HG03571 (cell line): ENCODE results near the gene DEFB131B.
"Not testable (repeated sequence)": the region's sequence is repeated elsewhere in the genome, so short reads cannot be mapped to it uniquely, and the experiment has no call there.

Experiments
- ATAC-seq: cut with Tn5 transposase; IDR thresholded peaks from one replicate; pipeline ENCODE4 v1.9.1; 2021; ENCODE audit not compliant: unreplicated experiment

The DEFB131B gene

DNA sequence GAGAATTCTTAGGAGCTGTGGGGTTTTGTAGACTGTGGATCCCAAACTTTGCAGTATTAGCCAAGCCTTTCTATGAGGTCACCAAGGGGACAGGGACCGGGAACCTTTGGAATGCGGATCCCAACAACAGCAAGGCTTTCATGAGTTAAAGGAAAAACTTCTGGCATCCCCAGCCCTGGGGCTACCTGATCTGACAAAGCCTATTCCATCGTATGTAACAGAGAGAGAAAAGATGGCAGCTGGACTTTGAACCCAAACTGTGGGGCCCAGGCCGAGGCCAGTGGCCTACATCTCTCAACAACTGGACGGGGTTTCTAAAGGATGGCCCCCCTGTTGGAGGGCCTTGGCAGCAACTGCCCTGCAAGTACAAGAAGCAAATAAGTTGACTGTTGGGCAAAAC lies 32.5 kb downstream of the DEFB131B start:
- not testable (repeated sequence) for ATAC-seq

DNA sequence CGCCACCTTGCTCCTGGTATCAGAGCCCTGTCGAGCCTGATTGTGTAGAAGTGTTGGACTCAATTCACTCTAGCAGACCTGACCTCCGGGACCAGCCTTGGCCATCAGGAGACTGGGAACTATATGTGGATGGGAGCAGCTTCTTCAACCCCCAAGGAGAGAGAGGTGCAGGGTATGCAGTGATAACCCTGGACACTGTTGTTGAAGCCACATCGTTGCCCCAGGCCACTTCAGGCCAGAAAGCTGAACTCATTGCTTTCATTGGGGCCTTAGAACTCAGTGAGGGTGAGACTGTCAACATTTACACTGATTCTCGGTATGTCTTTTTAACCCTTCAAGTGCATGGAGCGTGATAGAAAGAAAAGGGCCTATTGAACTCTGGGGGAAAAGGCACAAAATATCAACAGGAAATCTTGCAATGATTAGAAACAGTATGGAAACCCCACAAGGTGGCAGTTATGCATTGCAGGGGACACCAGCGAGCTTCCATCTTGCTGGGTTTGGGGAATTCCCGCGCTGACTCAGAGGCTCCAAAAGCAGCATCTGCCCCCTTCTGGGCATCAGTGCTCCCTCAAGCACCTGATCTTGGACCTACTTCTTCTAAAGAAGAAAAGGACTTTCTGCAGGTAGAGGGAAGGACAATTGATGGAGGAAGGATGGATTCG lies 33.2 kb downstream of the DEFB131B start:
- ATAC-seq: not testable (repeated sequence)

DNA sequence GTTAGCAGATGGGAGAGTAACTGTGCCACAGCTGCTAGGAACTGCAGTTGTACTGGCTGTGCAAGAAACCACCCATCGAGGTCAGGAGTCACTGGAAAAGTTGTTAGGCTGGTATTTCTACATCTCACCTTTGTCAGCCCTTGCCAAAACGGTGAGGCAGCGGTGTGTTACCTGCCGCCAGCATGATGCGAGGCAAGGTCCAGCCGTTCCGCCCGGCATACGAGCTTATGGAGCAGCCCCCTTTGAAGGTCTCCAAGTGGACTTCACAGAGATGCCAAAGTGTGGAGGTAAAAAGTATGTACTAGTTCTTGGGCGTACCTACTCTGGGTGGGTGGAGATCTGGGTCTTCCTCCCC lies 33.7 kb downstream of the DEFB131B start:
- not testable (repeated sequence) for ATAC-seq

DNA sequence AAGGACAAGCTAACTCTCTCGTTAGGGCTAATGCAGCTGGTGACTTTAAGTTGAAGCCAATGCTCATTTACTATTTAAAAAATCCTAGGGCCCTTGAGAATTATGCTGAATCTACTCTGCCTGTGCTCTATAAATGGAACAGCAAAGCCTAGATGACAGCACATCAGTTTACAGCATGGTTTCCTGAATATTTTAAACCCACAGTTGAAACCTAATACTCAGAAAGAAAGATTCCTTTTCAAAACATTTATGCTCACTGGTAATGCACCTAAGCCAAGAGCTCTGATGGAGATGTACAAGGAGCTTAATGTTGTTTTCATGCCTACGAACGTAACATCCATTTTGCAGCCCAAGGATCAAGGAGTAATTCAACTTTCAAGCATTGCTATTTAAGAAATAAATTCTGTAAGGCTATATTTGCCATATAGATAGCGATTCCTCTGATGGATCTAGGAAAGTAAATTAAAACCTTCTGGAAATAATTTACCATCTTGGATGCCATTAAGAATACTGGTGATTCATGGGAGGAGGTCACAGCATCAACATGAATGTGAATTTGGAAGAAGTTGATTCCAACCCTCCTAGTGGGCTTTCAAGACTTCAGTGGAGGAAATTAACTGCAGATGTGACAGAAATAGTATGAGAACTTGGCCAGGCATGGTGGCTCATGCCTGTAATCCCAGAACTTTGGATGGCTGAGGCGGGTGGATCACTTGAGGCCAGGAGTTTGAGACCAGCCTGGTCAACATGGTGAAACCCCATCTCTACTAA lies 35.7 kb downstream of the DEFB131B start:
- no peak for ATAC-seq

DNA sequence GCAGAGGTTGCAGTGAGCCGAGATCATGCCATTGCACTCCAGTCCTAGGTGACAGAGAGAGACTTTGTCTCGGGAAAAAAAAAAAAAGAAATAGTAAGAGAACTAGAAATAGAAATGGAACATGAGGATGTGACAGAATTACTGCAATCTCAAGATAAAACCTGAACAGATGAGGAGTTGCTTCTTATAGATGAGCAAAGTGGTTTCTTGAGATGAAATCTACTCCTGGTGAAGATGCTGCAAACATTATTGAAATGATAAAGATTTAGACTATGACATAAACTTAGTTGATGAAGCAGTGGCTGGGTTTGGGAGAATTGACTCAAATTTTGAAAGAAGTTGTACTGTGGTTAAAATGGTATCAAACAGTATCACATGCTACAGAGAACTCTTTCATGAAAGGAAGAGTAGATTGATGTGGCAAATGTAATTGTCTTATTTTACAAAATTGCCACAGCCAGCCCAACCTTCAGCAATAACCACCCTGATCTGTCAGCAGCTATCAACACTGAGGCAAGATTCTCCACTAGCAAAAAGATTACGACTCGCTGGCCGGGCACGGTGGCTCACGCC lies 36.5 kb downstream of the DEFB131B start:
- ATAC-seq: no peak

DNA sequence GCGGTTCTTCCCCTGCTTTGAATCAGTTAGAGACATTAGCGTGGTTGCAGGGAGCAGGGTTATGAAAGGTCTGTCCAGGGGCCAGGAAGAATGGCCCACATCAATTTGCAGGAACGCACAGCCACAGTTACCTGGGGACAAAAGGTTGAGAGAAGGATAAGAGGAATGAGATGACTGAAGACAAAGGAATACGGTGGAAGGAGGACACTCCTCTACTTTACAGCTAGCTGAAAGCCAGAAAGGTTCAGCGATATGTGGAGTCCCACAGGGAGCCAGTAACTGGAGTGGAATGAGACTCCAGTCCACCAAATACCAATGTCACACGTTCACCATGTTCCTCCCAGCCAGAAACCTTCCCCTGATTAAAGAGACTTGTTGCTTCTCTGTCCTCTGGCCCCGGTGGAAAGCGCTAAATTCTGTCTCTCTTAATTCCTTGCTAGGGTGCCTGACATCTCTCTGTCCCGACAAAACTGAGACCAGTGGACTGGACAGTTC lies 39.4 kb downstream of the DEFB131B start:
- ATAC-seq: no peak

DNA sequence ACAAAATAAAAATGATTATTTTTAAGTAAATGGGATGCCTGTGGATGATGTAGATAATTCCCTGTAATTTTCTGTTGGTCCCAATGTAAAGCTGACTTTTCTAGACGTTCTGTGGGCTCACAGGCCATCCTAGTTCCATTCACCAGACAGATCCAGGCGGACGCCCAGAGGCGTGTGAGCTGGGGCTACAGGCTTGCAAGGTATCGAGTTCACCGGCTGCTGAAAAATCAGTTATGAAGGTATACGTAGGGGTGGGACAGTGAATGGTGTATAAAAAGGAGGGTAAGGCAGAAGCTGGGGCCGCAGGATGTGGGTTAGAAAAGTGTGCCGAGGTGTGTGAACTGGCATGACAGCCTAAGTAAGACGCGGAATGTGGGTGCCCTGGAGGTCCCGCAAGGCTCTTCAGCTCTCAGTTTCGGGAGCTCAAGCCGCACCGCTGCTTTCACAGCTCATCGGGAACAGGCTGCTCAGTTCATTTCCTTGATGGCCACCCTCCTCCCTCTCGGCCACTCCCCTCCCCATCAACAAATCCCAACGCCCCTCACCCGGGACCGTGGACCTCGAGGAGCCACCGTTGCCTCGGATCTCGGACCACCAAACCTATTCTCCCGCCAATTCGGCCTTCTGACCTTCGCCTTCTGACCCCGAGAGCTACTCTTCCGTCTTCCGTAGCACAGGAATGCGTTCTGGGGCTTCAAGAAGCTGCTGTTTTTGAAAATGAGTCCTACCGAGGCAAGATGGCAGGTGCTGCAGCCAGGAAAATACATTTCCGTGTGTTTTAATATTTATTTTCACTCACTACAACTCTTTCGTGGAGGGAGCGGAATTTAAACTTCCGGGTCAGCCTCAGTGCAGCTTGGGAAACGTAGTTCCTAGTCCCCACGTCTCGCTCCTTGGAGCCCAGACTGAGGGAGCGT lies 49.8 kb downstream of the DEFB131B start, which contains the start of gene XNDC1N:
Gene XNDC1N, minus strand, starts transcription at position 775 of the 917 bp plus-strand sequence. CDS start 5,241 bp downstream, outside the sequence.
- peak; percentile 55 for ATAC-seq

DNA sequence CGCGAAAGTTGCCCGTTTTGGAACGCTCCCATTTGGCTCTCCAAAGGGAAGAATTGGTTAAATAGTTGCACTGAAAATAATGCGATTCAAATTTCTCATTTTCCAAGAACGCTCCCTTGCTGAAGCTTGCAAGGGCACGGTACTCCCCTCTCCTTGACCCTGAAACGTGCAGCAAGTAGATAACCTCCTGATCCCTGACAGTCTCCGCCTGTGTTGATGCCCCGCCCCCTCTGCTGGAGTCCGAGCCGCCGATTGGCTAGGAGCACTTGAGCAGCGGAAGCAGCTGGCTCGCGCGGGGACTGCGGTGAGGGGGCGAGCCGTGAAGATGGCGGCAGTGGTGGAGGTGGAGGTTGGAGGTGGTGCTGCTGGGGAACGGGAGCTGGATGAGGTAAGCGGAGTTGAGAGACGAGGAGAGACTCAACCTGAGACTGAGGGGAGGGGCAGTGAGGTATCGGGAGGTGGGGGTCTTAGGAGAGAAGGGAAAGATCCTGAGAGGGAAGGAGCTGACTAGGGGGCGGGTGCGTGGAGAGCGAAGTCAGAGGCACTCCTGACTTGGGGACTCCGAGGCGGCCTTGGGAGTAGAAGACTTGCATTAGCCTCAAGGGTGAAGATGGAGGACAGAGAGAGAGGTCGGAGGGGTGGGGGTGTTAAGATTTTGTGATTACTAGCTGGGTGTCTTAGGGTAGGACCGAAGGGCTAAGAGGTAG lies 50.6 kb downstream of the DEFB131B start, which contains the start of gene RNF121:
Gene RNF121, plus strand, starts transcription at position 310 of the 707 bp plus-strand sequence. Its CDS starts 16 bp downstream, at position 326.
- ATAC-seq: peak; percentile 79

DNA sequence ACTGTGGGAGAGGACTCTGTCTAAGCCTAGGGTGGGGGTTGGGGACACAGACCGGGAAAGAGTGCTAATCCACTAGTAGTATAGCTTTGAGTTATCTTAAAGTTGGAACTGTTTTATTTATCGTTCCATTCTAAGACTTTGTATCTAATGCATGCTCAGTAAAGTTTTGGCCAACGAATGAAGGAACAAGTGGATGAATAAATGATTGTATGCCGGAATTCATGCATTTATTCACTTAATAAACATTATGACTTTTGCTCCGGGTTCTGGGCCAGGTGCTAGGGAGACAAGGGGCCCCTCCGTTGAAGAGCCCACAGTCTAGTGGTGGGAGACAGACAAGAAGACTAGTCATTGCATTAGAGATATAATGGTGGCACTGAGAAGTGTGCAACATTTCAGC lies 51.2 kb downstream of the DEFB131B start:
- ATAC-seq: no peak

DNA sequence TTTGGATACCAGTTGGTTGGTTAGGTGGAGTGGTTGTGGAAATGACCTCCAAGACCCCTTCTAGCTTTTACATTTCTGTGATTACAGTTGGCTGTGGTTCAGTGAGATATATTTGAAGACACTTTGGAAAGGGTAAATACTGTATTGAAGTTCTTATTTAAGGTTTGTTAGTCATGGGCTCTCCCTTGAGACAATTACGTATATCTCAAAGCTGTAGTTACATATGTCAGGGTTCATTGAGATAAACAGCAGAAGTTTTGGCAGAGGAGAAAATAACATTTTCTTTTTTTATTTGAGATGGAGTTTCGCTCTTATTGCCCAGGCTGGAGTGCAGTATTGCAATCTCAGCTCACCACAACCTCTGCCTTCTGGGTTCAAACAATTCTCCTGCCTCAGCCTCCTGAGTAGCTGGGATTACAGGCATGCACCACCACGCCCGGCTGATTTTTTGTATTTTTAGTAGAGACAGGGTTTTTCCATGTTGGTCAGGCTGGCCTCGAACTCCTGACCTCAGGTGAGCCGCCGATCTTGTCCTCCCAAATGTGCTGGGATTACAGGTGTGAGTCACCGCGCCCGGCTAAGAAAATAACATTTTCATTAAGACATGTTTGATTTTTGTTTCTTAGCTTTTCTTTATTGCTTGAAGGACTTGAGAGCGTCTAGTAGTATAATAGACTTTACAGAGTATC lies 52.4 kb downstream of the DEFB131B start:
- no peak for ATAC-seq

DNA sequence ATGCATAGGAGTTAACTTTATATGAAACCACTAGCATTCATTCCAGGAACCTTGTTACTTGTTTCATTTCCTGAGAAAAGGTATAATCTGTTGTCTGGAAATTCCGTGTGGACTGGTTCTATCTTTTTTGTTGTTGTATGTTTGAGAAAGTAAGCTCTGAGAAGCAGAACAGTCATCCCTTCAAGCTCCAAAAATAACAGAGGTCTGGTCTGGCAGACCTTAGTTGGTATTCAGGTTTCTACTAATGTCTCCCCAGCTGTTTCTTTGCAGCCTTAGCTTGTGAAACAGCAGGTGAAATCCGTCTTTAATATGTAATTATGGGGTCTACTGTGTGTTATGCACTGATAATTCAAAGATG lies 53.0 kb downstream of the DEFB131B start:
- ATAC-seq: no peak

DNA sequence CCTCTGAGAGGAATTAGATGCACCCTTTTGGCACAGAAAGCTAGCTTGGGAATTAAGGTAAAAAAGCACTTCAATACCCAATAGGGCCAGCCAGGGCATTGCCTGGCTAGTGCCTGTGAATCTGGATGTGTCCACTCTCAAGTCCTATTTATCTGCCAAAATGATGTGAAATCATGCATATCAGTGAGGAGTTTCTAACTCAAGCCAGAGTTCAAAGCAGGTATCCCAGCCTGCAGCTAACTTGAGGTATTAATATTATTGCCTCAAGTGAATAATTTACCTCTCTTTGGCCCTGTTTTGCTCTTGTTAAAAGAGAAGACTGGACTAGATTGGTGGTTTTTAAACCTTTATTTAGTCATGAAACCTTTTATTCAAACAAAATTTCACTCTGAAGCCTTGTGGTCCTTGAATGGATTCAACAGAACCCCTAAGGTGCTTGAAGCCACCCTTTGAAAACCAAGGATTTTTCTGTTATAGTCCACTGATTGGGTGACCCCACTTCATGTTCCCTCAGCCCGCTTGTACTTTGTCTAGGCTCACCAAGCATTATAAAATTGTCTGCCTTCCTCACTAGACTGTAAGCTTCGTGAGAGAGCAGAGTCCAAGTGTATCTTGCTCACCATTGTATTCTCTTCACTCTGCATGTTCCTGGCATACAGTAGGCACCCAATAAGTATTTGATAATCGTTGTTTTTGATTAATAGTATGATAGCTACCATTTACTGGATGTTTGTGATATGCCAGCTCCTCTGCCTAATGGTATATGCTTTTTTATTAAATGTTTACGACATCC lies 55.1 kb downstream of the DEFB131B start:
- ATAC-seq: no peak
